ENCODE measurements around the gene PLXNA4.

DNA sequence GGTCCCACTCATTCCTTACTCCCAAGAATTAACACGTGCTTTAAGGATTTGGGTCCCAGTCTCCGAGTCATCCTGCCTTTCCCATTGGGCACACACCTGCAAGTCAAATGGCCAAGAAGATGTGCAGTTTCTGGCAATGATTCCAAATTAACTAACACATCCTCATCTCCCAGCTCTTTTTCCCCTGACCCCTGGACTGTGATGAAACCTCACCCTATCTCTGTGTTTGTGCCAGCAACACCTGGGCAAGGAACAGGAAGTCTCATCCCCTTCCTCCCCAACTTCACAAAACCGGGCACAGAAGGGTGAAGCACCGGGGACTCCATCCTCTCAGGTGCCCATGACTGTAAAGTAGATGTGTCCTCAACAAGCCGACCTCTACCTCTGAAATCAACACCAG lies 54.8 kb downstream of the PLXNA4 start:
- no peak for TF ChIP-seq GATA3 (IDR thresholded peaks at IDR 0.05; ENCODE audit: low read depth, low read length)
- TF ChIP-seq GATA2 (IDR thresholded peaks at IDR 0.05; ENCODE audit: low read depth, low read length) = no peak

All from SH-SY5Y (cell line).